K562 (cell line): Measurements from ENCODE around the gene CTNNB1. TPM values are rescaled to one million over a fixed set of nuclear protein-coding genes. Genes with fewer than 3 reads are reported as not detected.

Experiments
- ATAC-seq: fragments of 200-7000 bp; cut with Tn5 transposase; 3 replicates; pipeline ENCODE4 v1.9.1; 2020; ENCODE audit warnings: moderate library complexity
- BruUV-seq: library from RNA; stranded (reverse); fragments of 400-500 nt; replicated peaks from 2 replicates; lab custom pipeline; 2021; lab: Mats Ljungman, UMichigan
- CTCF ChIA-PET: fragments of 300-600 bp; formaldehyde crosslinking; extraction: SDS; loops from one replicate; lab custom pipeline; 2021; ENCODE audit warnings: low intra/inter-chr PET ratio; lab: Yijun Ruan, JAX
- POLR2A ChIA-PET: fragments of 300-600, 350-650 bp; sonication (Branson Sonifier 250); formaldehyde crosslinking; extraction: SDS; loops from one replicate; lab custom pipeline; 2021; ENCODE audit warnings: antibody characterized with exemption, inconsistent platforms; lab: Yijun Ruan, JAX
- DNase-seq, 4 experiments: peaks; one replicate each; pipeline versions ENCODE4 v3.0.0 to v3.0.0-alpha.2; 2011 to 2018; ENCODE audit warnings: low spot score in 3 of 4, mixed read lengths in 3 of 4; ENCODE audit errors: extremely low read depth in 1 of 4
- FAIRE-seq: peaks from 2 replicates; lab custom pipeline; 2011; peaks lifted over from hg19 to GRCh38; lab: Jason Lieb, UNC
- H2AFZ ChIP-seq: 2 replicates; pipeline ENCODE4 v1.6.0; 2011; ENCODE audit warnings: low read depth, low read length, control low read depth, inconsistent platforms
- H3K27ac ChIP-seq: fragments of 200-600 bp; 3 replicates; pipeline ENCODE4 v1.8.0; 2011; ENCODE audit warnings: low read depth, mild to moderate bottlenecking, control low read depth, inconsistent platforms, low read length, moderate library complexity, mixed read lengths; ENCODE audit errors: extremely low read depth
- H3K27me3 ChIP-seq, 2 experiments: fragments of 300-600 bp in 1 of 2; 2 replicates in 1 of 2; 3 replicates in 1 of 2; pipeline versions ENCODE4 v1.6.0 to v1.8.0; 2011; ENCODE audit warnings: inconsistent platforms in 2 of 2, low read length in 2 of 2, mild to moderate bottlenecking in 1 of 2, mixed read lengths in 1 of 2, moderate library complexity in 1 of 2; ENCODE audit not compliant: control insufficient read depth in 2 of 2, insufficient read depth in 2 of 2
- H3K36me3 ChIP-seq: fragments of 300-600 bp; 3 replicates; pipeline ENCODE4 v1.8.0; 2011; ENCODE audit warnings: mild to moderate bottlenecking, low read length, inconsistent platforms; ENCODE audit not compliant: control insufficient read depth, insufficient read depth
- H3K4me1 ChIP-seq, 2 experiments: fragments of 200-600 bp in 1 of 2; replicated peaks in 1 of 2; 2 replicates in 1 of 2; 3 replicates in 1 of 2; pipeline versions ENCODE4 v1.5.1 to v1.8.0; 2011; ENCODE audit warnings: inconsistent platforms in 2 of 2, low read length in 2 of 2, mild to moderate bottlenecking in 1 of 2, mixed read lengths in 1 of 2, moderate library complexity in 1 of 2; ENCODE audit not compliant: control insufficient read depth in 2 of 2, insufficient read depth in 2 of 2
- H3K4me2 ChIP-seq: 2 replicates; pipeline ENCODE4 v1.6.1; 2011; ENCODE audit warnings: low read length, control low read depth, inconsistent platforms, mixed read lengths; ENCODE audit not compliant: insufficient read depth
- H3K4me3 ChIP-seq: fragments of 200-600 bp; sonication (generic), shearing (Covaris generic); 2 replicates; pipeline ENCODE4 v1.5.1; 2016; ENCODE audit warnings: control low read depth, inconsistent platforms
- H3K79me2 ChIP-seq: fragments of 200-600 bp; 3 replicates; pipeline ENCODE4 v1.8.0; 2011; ENCODE audit warnings: low read length, inconsistent platforms; ENCODE audit not compliant: control insufficient read depth, insufficient read depth
- H3K9ac ChIP-seq, 2 experiments: 2 replicates each; pipeline versions ENCODE4 v1.6.0 to v1.6.1; 2011; ENCODE audit warnings: low read depth in 2 of 2, low read length in 2 of 2, control low read depth in 1 of 2, inconsistent platforms in 1 of 2, mild to moderate bottlenecking in 1 of 2, mixed read lengths in 1 of 2; ENCODE audit not compliant: insufficient read depth in 1 of 2
- H3K9me1 ChIP-seq: one replicate; pipeline ENCODE4 v1.6.0; 2011; ENCODE audit warnings: inconsistent platforms, mild to moderate bottlenecking, low read length, moderate library complexity; ENCODE audit not compliant: control insufficient read depth, insufficient read depth
- H3K9me3 ChIP-seq: replicated peaks from 2 replicates; pipeline ENCODE4 v1.5.1; 2011; ENCODE audit warnings: low read depth, low read length, inconsistent platforms; ENCODE audit not compliant: control insufficient read depth, insufficient read depth
- H4K20me1 ChIP-seq: replicated peaks from 2 replicates; pipeline ENCODE4 v1.6.1; 2011; ENCODE audit warnings: low read length, inconsistent platforms, mixed read lengths; ENCODE audit not compliant: control insufficient read depth, insufficient read depth
- ATF7 ChIP-seq: fragments of 450-650 bp; IDR thresholded peaks from 2 replicates; pipeline ENCODE4 v1.7.1; 2014; ENCODE audit warnings: mild to moderate bottlenecking, moderate library complexity
- NCOA4 ChIP-seq: fragments of 450-650 bp; IDR thresholded peaks from 2 replicates; pipeline ENCODE4 v1.6.1; 2018; ENCODE audit warnings: mild to moderate bottlenecking; ENCODE audit not compliant: partially characterized antibody
- SFPQ ChIP-seq: fragments of 200-400 bp; formaldehyde crosslinking; IDR thresholded peaks from 2 replicates; pipeline ENCODE4 v1.6.1; 2017; ENCODE audit warnings: mild to moderate bottlenecking, low read depth, low read length, moderate library complexity
- WGBS: fragments of 100-300 bp; shearing (Covaris generic); methylation state at CpG from one replicate; pipeline ENCODE4 v1.1.6; 2016; ENCODE audit warnings: low coverage, mixed read lengths; ENCODE audit not compliant: insufficient coverage; ENCODE audit errors: missing lambda C conversion rate; 5-methylcytosine and 5-hydroxymethylcytosine counted together
- in situ Hi-C: fragments of 300-500 bp; cut with MboI; formaldehyde crosslinking; loops from 4 replicates; pipeline ENCODE4 v1.15.0; 2018; ENCODE audit warnings: inconsistent platforms, mixed read lengths
- intact Hi-C: fragments of 100-400 bp; cut with micrococcal nuclease; formaldehyde crosslinking; loops from 2 replicates; pipeline ENCODE4 v1.14.2; 2022
- polyA plus RNA-seq, 8 experiments: library from polyadenylated mRNA; depleted of rRNA in 4 of 8; stranded (reverse) in 5 of 8; unstranded in 3 of 8; fragments of >200 nt; fragmentation: Nextera tagmentation in 2 of 8; fragmentation: Illumina TruSeq in 1 of 8; extraction: Ambion mirVana in 2 of 8; extraction: Trizol in 1 of 8; gene quantifications; 2 replicates each; pipeline versions ENCODE4 v1.2.1 to v1.2.3, GENCODE V29; 2011 to 2014; ENCODE audit warnings: inconsistent platforms in 1 of 8, missing spikeins in 1 of 8
- total RNA-seq, 7 experiments: library from RNA; depleted of rRNA in 6 of 7; stranded (reverse); fragments of >200 nt in 6 of 7; fragmentation: Illumina TruSeq in 2 of 7; extraction: Trizol in 2 of 7; gene quantifications; 2 replicates each; pipeline versions ENCODE4 v1.2.1 to v1.2.3, GENCODE V29; 2011 to 2021; ENCODE audit warnings: low replicate concordance in 1 of 7
- TF ChIP-seq, protein P1 (sequence below), 3 experiments: IDR thresholded peaks in 2 of 3; conservative IDR thresholded peaks in 1 of 3; 2 replicates each; pipeline ENCODE4 v1.5.1; 2011 to 2012; ENCODE audit warnings: low read length in 3 of 3, mild to moderate bottlenecking in 3 of 3, control low read depth in 2 of 3, improper control_type of control experiment in 1 of 3, inconsistent platforms in 1 of 3, low read depth in 1 of 3, mixed read lengths in 1 of 3, moderate library complexity in 1 of 3; ENCODE audit not compliant: insufficient read depth in 2 of 3

CTNNB1 gene
- total and polyA plus RNA-seq, 9 of the 15 experiments (the other 6 are each of a cell fraction or from before 2014, with no cell fraction given), result 44.3 to 193 (median 154) TPM

GRCh38 chr3:41276191-41276590, 76.9 kb downstream of the CTNNB1 start:
- Histone ChIP-seq H2AFZ (no peak overlapping the region), H3K9ac (no peak overlapping the region), H3K79me2 (no peaks in the 10 kb centered on the region), H4K20me1 (no peaks in the 10 kb centered on the region), H3K4me2 (no peak overlapping the region), H3K27me3 (peaks cover 0 to 8% of the 10 kb centered on the region in 2 experiments; a peak in 2 of 5 replicates), H3K4me3 (no peak overlapping the region), H3K36me3 (no peaks in the 10 kb centered on the region), H3K27ac (no peak overlapping the region), H3K4me1 (no peaks in the 10 kb centered on the region; a peak in 1 of 5 replicates), H3K9me3 (no peaks in the 10 kb centered on the region), H3K9me1 (no peaks in the 10 kb centered on the region)
- intact Hi-C loops, result no loop called here
- in situ Hi-C loops, result no loop called here
- TF ChIP-seq ATF7, result no peak
- no peak for TF ChIP-seq NCOA4
- TF ChIP-seq, protein P1, sequence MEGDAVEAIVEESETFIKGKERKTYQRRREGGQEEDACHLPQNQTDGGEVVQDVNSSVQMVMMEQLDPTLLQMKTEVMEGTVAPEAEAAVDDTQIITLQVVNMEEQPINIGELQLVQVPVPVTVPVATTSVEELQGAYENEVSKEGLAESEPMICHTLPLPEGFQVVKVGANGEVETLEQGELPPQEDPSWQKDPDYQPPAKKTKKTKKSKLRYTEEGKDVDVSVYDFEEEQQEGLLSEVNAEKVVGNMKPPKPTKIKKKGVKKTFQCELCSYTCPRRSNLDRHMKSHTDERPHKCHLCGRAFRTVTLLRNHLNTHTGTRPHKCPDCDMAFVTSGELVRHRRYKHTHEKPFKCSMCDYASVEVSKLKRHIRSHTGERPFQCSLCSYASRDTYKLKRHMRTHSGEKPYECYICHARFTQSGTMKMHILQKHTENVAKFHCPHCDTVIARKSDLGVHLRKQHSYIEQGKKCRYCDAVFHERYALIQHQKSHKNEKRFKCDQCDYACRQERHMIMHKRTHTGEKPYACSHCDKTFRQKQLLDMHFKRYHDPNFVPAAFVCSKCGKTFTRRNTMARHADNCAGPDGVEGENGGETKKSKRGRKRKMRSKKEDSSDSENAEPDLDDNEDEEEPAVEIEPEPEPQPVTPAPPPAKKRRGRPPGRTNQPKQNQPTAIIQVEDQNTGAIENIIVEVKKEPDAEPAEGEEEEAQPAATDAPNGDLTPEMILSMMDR (IDR thresholded peaks at IDR 0.05 in 2 of 3, conservative IDR thresholded peaks at IDR 0.05 in 1 of 3; ENCODE audit: insufficient read depth in 2 of 3, low read depth in 1 of 3, low read length in 3 of 3), result no peak
- no peak for TF ChIP-seq SFPQ
- DNase-seq (no peak), FAIRE-seq (no peak), ATAC-seq (no peak)
- ChIA-PET CTCF (no interaction called here), POLR2A (interaction anchor here (0.5 to 1.0 kb wide), 2 partner anchors 12 to 14 kb away, joined by 3 to 4 read pairs; no protein-coding TSS in a partner anchor)
- no TSS peak for BruUV-seq
- 0% methylated on average over 4 of the region's 4 CpGs for WGBS
